ENCODE results near the gene RNF113A.
"Not testable (repeated sequence)": the region's sequence is repeated elsewhere in the genome, so short reads cannot be mapped to it uniquely, and the experiment has no call there.

The RNF113A gene

DNA sequence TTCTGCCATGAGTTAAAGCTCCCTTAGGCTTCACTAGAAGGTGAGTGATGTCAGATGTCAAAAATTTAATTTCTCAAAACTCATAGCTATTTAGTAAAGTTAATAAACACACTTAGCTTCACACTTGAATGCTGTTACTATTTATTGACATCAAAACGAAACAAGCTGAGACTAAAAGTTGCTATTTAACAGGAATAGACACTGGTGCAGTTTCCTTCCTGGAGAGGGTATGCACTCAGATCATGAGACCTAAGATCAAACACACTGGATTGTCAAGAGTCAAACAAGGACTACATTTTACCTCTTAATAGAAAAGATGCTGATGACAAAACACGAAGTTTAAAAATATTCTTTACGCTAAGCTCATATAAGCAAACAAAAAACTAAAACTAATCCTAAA, 37.6 kb downstream of the RNF113A start:
- peaks cover 26% of the 10 kb centered on the region for H3K36me3 ChIP-seq (ENCODE audit: control insufficient read depth, insufficient read depth, low read length)
- no peaks in the 10 kb centered on the region for H3K27me3 ChIP-seq (ENCODE audit: control insufficient read depth, insufficient read depth, low read length, poor library complexity, severe bottlenecking)
- no peak overlapping the region for H3K4me3 ChIP-seq (ENCODE audit: insufficient read depth, low read depth, low read length)
- H3K4me1 ChIP-seq (ENCODE audit: control insufficient read depth, insufficient read depth, low read length) = no peaks in the 10 kb centered on the region
- 89 to 98% methylated on average over 3 of the region's 3 CpGs for WGBS, 2 experiments
- no peak overlapping the region for H3K27ac ChIP-seq (ENCODE audit: insufficient read depth, low read depth, low read length, poor library complexity, severe bottlenecking)
- no peaks in the 10 kb centered on the region for H3K9me3 ChIP-seq (ENCODE audit: control insufficient read depth, low read length)

DNA sequence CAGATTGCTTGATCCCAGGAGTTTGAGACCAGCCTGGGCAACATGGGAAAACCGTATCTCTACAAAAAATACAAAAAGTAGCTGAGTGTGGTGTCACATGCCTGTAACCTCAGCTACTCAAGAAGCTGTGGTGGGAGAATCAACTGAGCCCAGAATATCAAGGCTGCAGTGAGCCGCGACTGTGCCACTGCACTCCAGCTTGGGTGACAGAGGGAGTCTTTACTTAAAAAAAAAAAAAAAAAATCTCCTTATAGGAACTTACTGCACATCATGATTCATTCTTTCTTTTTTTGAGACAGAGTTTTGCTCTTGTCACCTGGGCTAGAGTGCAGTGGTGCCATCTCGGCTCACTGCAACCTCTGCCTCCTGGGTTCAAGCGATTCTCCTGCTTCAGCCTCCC, 43.1 kb downstream of the RNF113A start:
- Histone ChIP-seq H3K4me3 (ENCODE audit: insufficient read depth, low read depth, low read length) (no peak overlapping the region), H3K27me3 (ENCODE audit: control insufficient read depth, insufficient read depth, low read length, poor library complexity, severe bottlenecking) (no peaks in the 10 kb centered on the region), H3K27ac (ENCODE audit: insufficient read depth, low read depth, low read length, poor library complexity, severe bottlenecking) (no peak overlapping the region), H3K4me1 (ENCODE audit: control insufficient read depth, insufficient read depth, low read length) (no peaks in the 10 kb centered on the region), H3K36me3 (ENCODE audit: control insufficient read depth, insufficient read depth, low read length) (peaks cover 3% of the 10 kb centered on the region), H3K9me3 (ENCODE audit: control insufficient read depth, low read length) (no peaks in the 10 kb centered on the region)
- WGBS, 2 experiments = 92 to 100% methylated on average over 2 to 5 of the region's 5 CpGs

DNA sequence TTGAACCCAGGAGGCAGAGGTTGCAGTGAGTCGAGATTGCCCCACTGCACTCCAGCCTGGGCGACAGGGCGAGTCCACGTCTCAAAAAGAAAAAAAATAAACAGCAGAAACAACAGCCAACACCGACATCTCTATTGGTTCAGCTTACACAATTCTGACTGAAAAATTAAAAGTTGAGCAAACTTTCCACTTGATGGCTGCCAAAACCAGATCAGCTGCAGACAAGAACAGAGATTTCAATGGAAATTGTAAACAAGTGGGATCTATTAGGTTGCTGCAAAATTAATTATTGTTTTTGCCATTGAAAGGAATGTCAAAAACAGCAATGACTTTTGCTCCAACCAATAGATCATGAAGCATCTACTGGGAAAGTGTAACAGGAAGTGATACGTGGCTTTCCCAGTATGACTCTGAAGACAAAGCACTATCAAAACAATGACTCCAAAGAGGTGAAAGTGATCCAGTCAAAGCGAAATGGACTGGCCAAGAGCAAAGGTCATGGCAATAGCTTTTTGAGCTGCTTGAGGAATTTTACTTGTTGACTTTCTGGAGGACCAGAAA, 45.1 kb downstream of the RNF113A start:
- no peak overlapping the region for H3K4me3 ChIP-seq (ENCODE audit: insufficient read depth, low read depth, low read length)
- no peaks in the 10 kb centered on the region for H3K27me3 ChIP-seq (ENCODE audit: control insufficient read depth, insufficient read depth, low read length, poor library complexity, severe bottlenecking)
- no peaks in the 10 kb centered on the region for H3K4me1 ChIP-seq (ENCODE audit: control insufficient read depth, insufficient read depth, low read length)
- no peaks in the 10 kb centered on the region for H3K9me3 ChIP-seq (ENCODE audit: control insufficient read depth, low read length)
- peaks cover 2% of the 10 kb centered on the region for H3K36me3 ChIP-seq (ENCODE audit: control insufficient read depth, insufficient read depth, low read length)
- H3K27ac ChIP-seq (ENCODE audit: insufficient read depth, low read depth, low read length, poor library complexity, severe bottlenecking) = no peak overlapping the region
- WGBS, 2 experiments = 86 to 91% methylated on average over 7 of the region's 7 CpGs

DNA sequence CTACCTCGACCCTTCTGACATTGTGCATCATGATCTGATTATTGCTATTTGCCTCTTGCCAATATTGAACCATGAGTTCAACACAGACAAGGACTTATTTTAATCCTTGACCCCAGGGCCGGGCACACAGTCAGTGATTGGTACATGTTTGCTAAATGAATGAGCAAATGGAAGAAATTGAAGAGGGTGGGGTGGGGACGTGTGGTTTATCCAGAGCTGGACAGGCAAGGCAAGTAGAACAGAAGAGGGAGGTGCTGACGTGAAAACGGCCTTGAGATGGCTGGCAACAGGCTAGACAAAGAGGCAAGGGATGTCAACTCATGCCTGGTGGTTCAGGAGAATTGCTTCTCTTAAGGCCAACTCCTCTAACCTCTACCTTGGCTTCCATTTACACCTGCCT, 47.3 kb downstream of the RNF113A start:
- not testable (repeated sequence) for H3K9me3 ChIP-seq (ENCODE audit: control insufficient read depth, low read length); H3K27ac ChIP-seq (ENCODE audit: insufficient read depth, low read depth, low read length, poor library complexity, severe bottlenecking); H3K36me3 ChIP-seq (ENCODE audit: control insufficient read depth, insufficient read depth, low read length); H3K4me3 ChIP-seq (ENCODE audit: insufficient read depth, low read depth, low read length); H3K4me1 ChIP-seq (ENCODE audit: control insufficient read depth, insufficient read depth, low read length); H3K27me3 ChIP-seq (ENCODE audit: control insufficient read depth, insufficient read depth, low read length, poor library complexity, severe bottlenecking)
- WGBS, 2 experiments = 90 to 100% methylated on average over 2 of the region's 5 CpGs

DNA sequence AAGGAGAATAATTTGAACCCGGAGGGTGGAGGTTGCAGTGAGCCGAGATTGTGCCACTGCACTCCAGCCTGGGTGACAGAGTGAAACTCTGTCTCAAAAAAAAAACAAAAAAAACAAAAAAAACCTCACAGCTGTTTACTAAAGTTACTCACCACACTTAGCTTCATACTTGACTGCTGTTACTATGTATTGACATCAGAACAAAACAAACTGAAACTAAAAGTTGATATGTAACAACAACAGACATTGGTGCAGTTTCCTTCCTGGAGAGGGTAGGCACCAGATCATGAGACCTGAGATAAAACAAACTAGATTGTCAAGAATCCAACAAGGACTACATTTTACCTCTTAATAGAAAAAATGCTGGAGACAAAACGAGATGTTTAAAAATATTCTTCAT, 49.8 kb downstream of the RNF113A start:
- not testable (repeated sequence) for H3K36me3 ChIP-seq (ENCODE audit: control insufficient read depth, insufficient read depth, low read length); H3K9me3 ChIP-seq (ENCODE audit: control insufficient read depth, low read length); H3K27ac ChIP-seq (ENCODE audit: insufficient read depth, low read depth, low read length, poor library complexity, severe bottlenecking); H3K4me1 ChIP-seq (ENCODE audit: control insufficient read depth, insufficient read depth, low read length); H3K4me3 ChIP-seq (ENCODE audit: insufficient read depth, low read depth, low read length); H3K27me3 ChIP-seq (ENCODE audit: control insufficient read depth, insufficient read depth, low read length, poor library complexity, severe bottlenecking)
- WGBS, 2 experiments = 33 to 94% methylated on average over 1 to 2 of the region's 3 CpGs
